ENCODE measurements around the gene PRKCB.

DNA sequence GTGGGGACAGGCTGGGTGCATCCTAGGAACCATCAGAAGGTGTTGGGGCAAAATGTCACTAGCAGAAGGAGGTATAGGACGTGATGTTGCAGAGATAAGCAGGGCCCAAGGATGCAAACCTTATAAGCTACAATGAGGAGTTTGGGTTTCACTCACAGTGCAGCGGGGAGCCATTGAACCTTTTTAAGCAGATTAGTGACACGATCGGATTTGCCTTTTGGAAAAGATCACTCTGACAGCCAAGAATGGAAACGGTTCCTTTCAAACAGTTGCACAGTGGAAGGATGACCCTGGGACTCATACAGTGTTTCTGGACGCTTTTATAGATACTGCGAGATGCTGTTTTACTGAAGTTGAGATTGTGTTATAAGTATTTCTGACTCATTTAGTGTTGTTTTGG, 288.5 kb downstream of the PRKCB start:
- TF ChIP-seq, protein P1, sequence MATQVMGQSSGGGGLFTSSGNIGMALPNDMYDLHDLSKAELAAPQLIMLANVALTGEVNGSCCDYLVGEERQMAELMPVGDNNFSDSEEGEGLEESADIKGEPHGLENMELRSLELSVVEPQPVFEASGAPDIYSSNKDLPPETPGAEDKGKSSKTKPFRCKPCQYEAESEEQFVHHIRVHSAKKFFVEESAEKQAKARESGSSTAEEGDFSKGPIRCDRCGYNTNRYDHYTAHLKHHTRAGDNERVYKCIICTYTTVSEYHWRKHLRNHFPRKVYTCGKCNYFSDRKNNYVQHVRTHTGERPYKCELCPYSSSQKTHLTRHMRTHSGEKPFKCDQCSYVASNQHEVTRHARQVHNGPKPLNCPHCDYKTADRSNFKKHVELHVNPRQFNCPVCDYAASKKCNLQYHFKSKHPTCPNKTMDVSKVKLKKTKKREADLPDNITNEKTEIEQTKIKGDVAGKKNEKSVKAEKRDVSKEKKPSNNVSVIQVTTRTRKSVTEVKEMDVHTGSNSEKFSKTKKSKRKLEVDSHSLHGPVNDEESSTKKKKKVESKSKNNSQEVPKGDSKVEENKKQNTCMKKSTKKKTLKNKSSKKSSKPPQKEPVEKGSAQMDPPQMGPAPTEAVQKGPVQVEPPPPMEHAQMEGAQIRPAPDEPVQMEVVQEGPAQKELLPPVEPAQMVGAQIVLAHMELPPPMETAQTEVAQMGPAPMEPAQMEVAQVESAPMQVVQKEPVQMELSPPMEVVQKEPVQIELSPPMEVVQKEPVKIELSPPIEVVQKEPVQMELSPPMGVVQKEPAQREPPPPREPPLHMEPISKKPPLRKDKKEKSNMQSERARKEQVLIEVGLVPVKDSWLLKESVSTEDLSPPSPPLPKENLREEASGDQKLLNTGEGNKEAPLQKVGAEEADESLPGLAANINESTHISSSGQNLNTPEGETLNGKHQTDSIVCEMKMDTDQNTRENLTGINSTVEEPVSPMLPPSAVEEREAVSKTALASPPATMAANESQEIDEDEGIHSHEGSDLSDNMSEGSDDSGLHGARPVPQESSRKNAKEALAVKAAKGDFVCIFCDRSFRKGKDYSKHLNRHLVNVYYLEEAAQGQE (IDR thresholded peaks at IDR 0.05; ENCODE audit: unreplicated experiment), result no peak
- TF ChIP-seq, protein P2, sequence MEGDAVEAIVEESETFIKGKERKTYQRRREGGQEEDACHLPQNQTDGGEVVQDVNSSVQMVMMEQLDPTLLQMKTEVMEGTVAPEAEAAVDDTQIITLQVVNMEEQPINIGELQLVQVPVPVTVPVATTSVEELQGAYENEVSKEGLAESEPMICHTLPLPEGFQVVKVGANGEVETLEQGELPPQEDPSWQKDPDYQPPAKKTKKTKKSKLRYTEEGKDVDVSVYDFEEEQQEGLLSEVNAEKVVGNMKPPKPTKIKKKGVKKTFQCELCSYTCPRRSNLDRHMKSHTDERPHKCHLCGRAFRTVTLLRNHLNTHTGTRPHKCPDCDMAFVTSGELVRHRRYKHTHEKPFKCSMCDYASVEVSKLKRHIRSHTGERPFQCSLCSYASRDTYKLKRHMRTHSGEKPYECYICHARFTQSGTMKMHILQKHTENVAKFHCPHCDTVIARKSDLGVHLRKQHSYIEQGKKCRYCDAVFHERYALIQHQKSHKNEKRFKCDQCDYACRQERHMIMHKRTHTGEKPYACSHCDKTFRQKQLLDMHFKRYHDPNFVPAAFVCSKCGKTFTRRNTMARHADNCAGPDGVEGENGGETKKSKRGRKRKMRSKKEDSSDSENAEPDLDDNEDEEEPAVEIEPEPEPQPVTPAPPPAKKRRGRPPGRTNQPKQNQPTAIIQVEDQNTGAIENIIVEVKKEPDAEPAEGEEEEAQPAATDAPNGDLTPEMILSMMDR (conservative IDR thresholded peaks at IDR 0.05; ENCODE audit: low read depth in 2 of 2), result no peak
- TF ChIP-seq POLR2AphosphoS5 (IDR thresholded peaks at IDR 0.05; ENCODE audit: low read depth) (no peak), EZH2 (IDR thresholded peaks at IDR 0.05; ENCODE audit: low read depth, unreplicated experiment) (no peak), CREB1 (CRISPR knock-in tag; IDR thresholded peaks at IDR 0.05; ENCODE audit: low read depth) (no peak), STAT1 (IDR thresholded peaks at IDR 0.05; ENCODE audit: unreplicated experiment) (no peak), EZH2phosphoT487 (IDR thresholded peaks at IDR 0.05; ENCODE audit: unreplicated experiment) (no peak), NANOG (IDR thresholded peaks at IDR 0.05; ENCODE audit: borderline replicate concordance) (no peak), JUNB (IDR thresholded peaks at IDR 0.05; ENCODE audit: unreplicated experiment) (no peak), ZNF331 (CRISPR knock-in tag; IDR thresholded peaks at IDR 0.05; ENCODE audit: low read depth) (no peak)
- TF ChIP-seq, protein P3, sequence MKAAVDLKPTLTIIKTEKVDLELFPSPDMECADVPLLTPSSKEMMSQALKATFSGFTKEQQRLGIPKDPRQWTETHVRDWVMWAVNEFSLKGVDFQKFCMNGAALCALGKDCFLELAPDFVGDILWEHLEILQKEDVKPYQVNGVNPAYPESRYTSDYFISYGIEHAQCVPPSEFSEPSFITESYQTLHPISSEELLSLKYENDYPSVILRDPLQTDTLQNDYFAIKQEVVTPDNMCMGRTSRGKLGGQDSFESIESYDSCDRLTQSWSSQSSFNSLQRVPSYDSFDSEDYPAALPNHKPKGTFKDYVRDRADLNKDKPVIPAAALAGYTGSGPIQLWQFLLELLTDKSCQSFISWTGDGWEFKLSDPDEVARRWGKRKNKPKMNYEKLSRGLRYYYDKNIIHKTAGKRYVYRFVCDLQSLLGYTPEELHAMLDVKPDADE (IDR thresholded peaks at IDR 0.05), result no peak
